A549 (cell line): ENCODE results near the gene PAX8.

Source experiments
- EP300 ChIP-seq, 2 experiments: fragments of >200 bp; sonication (Bioruptor Twin); formaldehyde crosslinking; IDR thresholded peaks; 2 replicates in 1 of 2; 3 replicates in 1 of 2; pipeline ENCODE4 v1.6.1; 2016 to 2017
- JUN ChIP-seq, 2 experiments: fragments of >200 bp; sonication (Bioruptor Twin); formaldehyde crosslinking; IDR thresholded peaks; 2 replicates in 1 of 2; 3 replicates in 1 of 2; pipeline ENCODE4 v1.6.1; 2016 to 2017
- MAFK ChIP-seq: fragments of 450-650 bp; IDR thresholded peaks from 2 replicates; pipeline ENCODE4 v1.6.1; 2014; ENCODE audit not compliant: partially characterized antibody
- MYC ChIP-seq: IDR thresholded peaks from 2 replicates; pipeline ENCODE4 v1.6.1; 2012; ENCODE audit warnings: mild to moderate bottlenecking, inconsistent platforms, low read length, improper control_type of control experiment, borderline replicate concordance
- RCOR1 ChIP-seq: fragments of 150-350 bp; IDR thresholded peaks from 2 replicates; pipeline ENCODE4 v1.6.1; 2014; ENCODE audit warnings: antibody characterized with exemption, low read length, low read depth
- TF ChIP-seq, protein P1 (sequence below): fragments of >200 bp; sonication (Bioruptor Twin); formaldehyde crosslinking; IDR thresholded peaks from 3 replicates; pipeline ENCODE4 v1.5.1; 2016

DNA sequence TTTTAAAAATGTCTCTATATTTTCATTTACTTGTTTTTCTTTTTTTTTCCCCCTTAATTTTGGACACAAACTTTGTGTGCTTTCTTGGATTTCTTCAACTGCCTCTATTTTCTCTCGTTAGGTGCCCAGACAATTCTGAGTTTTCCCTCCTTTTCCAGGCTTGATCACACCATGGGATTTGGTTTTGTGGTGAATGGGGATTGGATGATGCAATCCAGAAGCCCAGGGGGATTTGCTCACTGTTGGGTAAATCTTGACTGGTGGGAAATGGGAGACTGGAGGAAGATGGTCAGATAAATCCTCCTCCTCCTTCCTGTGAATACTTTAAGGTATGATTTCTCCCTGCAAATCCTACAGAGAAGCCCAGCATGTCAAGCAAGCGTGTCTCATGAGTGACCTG is 19.5 kb upstream of the PAX8 start:
- TF ChIP-seq, protein P1, sequence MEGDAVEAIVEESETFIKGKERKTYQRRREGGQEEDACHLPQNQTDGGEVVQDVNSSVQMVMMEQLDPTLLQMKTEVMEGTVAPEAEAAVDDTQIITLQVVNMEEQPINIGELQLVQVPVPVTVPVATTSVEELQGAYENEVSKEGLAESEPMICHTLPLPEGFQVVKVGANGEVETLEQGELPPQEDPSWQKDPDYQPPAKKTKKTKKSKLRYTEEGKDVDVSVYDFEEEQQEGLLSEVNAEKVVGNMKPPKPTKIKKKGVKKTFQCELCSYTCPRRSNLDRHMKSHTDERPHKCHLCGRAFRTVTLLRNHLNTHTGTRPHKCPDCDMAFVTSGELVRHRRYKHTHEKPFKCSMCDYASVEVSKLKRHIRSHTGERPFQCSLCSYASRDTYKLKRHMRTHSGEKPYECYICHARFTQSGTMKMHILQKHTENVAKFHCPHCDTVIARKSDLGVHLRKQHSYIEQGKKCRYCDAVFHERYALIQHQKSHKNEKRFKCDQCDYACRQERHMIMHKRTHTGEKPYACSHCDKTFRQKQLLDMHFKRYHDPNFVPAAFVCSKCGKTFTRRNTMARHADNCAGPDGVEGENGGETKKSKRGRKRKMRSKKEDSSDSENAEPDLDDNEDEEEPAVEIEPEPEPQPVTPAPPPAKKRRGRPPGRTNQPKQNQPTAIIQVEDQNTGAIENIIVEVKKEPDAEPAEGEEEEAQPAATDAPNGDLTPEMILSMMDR, result no peak
- no peak for TF ChIP-seq MAFK
- no peak for TF ChIP-seq EP300 (IDR thresholded peaks at IDR 0.05)
- no peak for TF ChIP-seq RCOR1
- no peak for TF ChIP-seq JUN (IDR thresholded peaks at IDR 0.05)
- TF ChIP-seq MYC, result no peak
